Measurements from ENCODE around the gene FRMD8. TPM values are rescaled to one million over a fixed set of nuclear protein-coding genes. Genes with fewer than 3 reads are reported as not detected.

FRMD8 gene
- total RNA-seq, 1 donor from 2014 or later: 27.3 TPM

- TF ChIP-seq CTCF (IDR thresholded peaks at IDR 0.05; ENCODE audit: unreplicated experiment): peak; percentile 38
- no peak overlapping the region for H3K27ac Mint-ChIP-seq
- no peaks in the 10 kb centered on the region for H3K27me3 Mint-ChIP-seq
- no peaks in the 10 kb centered on the region for H3K9me3 Mint-ChIP-seq (ENCODE audit: low read depth)
- no peak overlapping the region for H3K4me3 Mint-ChIP-seq (ENCODE audit: low read depth)
- peaks cover 12% of the 10 kb centered on the region for H3K4me1 Mint-ChIP-seq (ENCODE audit: low read depth)
- DNase-seq (ENCODE audit: low spot score, unreplicated experiment): no peak
- H3K36me3 Mint-ChIP-seq (ENCODE audit: insufficient read depth): peaks cover 14% of the 10 kb centered on the region
These were observed 33.7 kb upstream of the FRMD8 start for GRCh38 chr11:65352783-65353182.

GRCh38 chr11:65353376-65353775, 33.1 kb upstream of the FRMD8 start:
- DNase-seq (ENCODE audit: low spot score, unreplicated experiment): no peak
- Mint-ChIP-seq H3K4me3 (ENCODE audit: low read depth) (peak overlapping the region; percentile 72), H3K9me3 (ENCODE audit: low read depth) (no peaks in the 10 kb centered on the region), H3K36me3 (ENCODE audit: insufficient read depth) (peaks cover 14% of the 10 kb centered on the region), H3K27me3 (no peaks in the 10 kb centered on the region), H3K4me1 (ENCODE audit: low read depth) (peaks cover 17% of the 10 kb centered on the region), H3K27ac (no peak overlapping the region)
- TF ChIP-seq CTCF (IDR thresholded peaks at IDR 0.05; ENCODE audit: unreplicated experiment): no peak

- H3K4me1 Mint-ChIP-seq (ENCODE audit: low read depth): peaks cover 17% of the 10 kb centered on the region
- no peak for DNase-seq (ENCODE audit: low spot score, unreplicated experiment)
- H3K27me3 Mint-ChIP-seq: no peaks in the 10 kb centered on the region
- H3K27ac Mint-ChIP-seq: peak overlapping the region; percentile 50
- no peaks in the 10 kb centered on the region for H3K9me3 Mint-ChIP-seq (ENCODE audit: low read depth)
- peak overlapping the region; percentile 72 for H3K4me3 Mint-ChIP-seq (ENCODE audit: low read depth)
- peaks cover 10% of the 10 kb centered on the region for H3K36me3 Mint-ChIP-seq (ENCODE audit: insufficient read depth)
- TF ChIP-seq CTCF (IDR thresholded peaks at IDR 0.05; ENCODE audit: unreplicated experiment): no peak
These were observed 32.6 kb upstream of the FRMD8 start for GRCh38 chr11:65353900-65354264.

- H3K27ac Mint-ChIP-seq: peak within 1 kb of the TSS; percentile 93
- no peak for TF ChIP-seq CTCF (IDR thresholded peaks at IDR 0.05; ENCODE audit: unreplicated experiment)
- DNase-seq (ENCODE audit: low spot score, unreplicated experiment): peak; percentile 98
- H3K4me3 Mint-ChIP-seq (ENCODE audit: low read depth): peak within 1 kb of the TSS; percentile 87
- H3K36me3 Mint-ChIP-seq (ENCODE audit: insufficient read depth): peaks cover 6% of the 10 kb centered on the region
- peaks cover 17% of the 10 kb centered on the region for H3K4me1 Mint-ChIP-seq (ENCODE audit: low read depth)
- no peaks in the 10 kb centered on the region for H3K9me3 Mint-ChIP-seq (ENCODE audit: low read depth)
- H3K27me3 Mint-ChIP-seq: no peaks in the 10 kb centered on the region
These were observed 32.0 kb upstream of the FRMD8 start, which contains the start of gene TIGD3 for GRCh38 chr11:65354265-65355012. Gene TIGD3, plus strand, starts transcription at chr11:65354751. Its CDS starts 1,058 bp downstream, at chr11:65355809.

- Mint-ChIP-seq H3K27ac (peak overlapping the region; percentile 93), H3K4me1 (ENCODE audit: low read depth) (peaks cover 21% of the 10 kb centered on the region), H3K9me3 (ENCODE audit: low read depth) (no peaks in the 10 kb centered on the region), H3K4me3 (ENCODE audit: low read depth) (peak overlapping the region; percentile 87), H3K36me3 (ENCODE audit: insufficient read depth) (peaks cover 6% of the 10 kb centered on the region), H3K27me3 (no peaks in the 10 kb centered on the region)
- DNase-seq (ENCODE audit: low spot score, unreplicated experiment): no peak
- TF ChIP-seq CTCF (IDR thresholded peaks at IDR 0.05; ENCODE audit: unreplicated experiment): no peak
These were observed 31.2 kb upstream of the FRMD8 start for GRCh38 chr11:65355013-65355775.

Measured in progenitor cell of endocrine pancreas (in vitro differentiated cells).